Activated CD4-positive, alpha-beta T cell treated with anti-CD3 and anti-CD28 coated beads for 36 hours (primary cell): ENCODE data around the gene PROS1. TPM values are rescaled to one million over a fixed set of nuclear protein-coding genes. Genes with fewer than 3 reads are reported as not detected.

Experiments
- ATAC-seq: fragments of 200-7000 bp; cut with Tn5 transposase; one replicate; pipeline ENCODE4 v1.10.0; 2021; ENCODE audit warnings: mild to moderate bottlenecking, moderate library complexity
- CTCF ChIA-PET: fragments of 350-600 bp; sonication (Branson Sonifier 250); formaldehyde crosslinking; loops from one replicate; lab custom pipeline; 2021; ENCODE audit warnings: antibody characterized with exemption; lab: Charles Lee
- POLR2A ChIA-PET: fragments of 350-600 bp; sonication (Branson Sonifier 250); formaldehyde crosslinking; loops from one replicate; lab custom pipeline; 2021; ENCODE audit warnings: antibody characterized with exemption, inconsistent platforms; lab: Charles Lee
- DNase-seq: peaks from one replicate; pipeline ENCODE4 v3.0.0-alpha.2; 2020
- H3K27ac Mint-ChIP-seq: one replicate; pipeline ENCODE4 v1.8.0; 2021; ENCODE audit warnings: mixed read lengths
- H3K27me3 Mint-ChIP-seq: one replicate; pipeline ENCODE4 v1.8.0; 2021; ENCODE audit warnings: mixed read lengths
- H3K36me3 Mint-ChIP-seq: one replicate; pipeline ENCODE4 v1.8.0; 2021; ENCODE audit warnings: low read depth, mixed read lengths
- H3K4me1 Mint-ChIP-seq: one replicate; pipeline ENCODE4 v1.8.0; 2021; ENCODE audit warnings: mixed read lengths
- H3K4me3 Mint-ChIP-seq: one replicate; pipeline ENCODE4 v1.8.0; 2021; ENCODE audit warnings: mild to moderate bottlenecking, moderate library complexity, mixed read lengths
- H3K9me3 Mint-ChIP-seq: one replicate; pipeline ENCODE4 v1.8.0; 2021; ENCODE audit warnings: low read depth, mixed read lengths
- intact Hi-C, 2 experiments: fragments of 100-400 bp; cut with DNase I in 1 of 2; cut with micrococcal nuclease in 1 of 2; formaldehyde crosslinking; loops; one replicate each; pipeline versions ENCODE4 v1.14.2 to v1.15.1; 2022 to 2024; cut with DNase I, micrococcal nuclease
- total RNA-seq, 2 experiments: library from RNA; stranded (reverse); gene quantifications; one replicate each; pipeline ENCODE4 v1.2.3, GENCODE V29; 2021

PROS1 gene
- under 1 TPM; 0.47 to 0.57 TPM for total RNA-seq

DNA sequence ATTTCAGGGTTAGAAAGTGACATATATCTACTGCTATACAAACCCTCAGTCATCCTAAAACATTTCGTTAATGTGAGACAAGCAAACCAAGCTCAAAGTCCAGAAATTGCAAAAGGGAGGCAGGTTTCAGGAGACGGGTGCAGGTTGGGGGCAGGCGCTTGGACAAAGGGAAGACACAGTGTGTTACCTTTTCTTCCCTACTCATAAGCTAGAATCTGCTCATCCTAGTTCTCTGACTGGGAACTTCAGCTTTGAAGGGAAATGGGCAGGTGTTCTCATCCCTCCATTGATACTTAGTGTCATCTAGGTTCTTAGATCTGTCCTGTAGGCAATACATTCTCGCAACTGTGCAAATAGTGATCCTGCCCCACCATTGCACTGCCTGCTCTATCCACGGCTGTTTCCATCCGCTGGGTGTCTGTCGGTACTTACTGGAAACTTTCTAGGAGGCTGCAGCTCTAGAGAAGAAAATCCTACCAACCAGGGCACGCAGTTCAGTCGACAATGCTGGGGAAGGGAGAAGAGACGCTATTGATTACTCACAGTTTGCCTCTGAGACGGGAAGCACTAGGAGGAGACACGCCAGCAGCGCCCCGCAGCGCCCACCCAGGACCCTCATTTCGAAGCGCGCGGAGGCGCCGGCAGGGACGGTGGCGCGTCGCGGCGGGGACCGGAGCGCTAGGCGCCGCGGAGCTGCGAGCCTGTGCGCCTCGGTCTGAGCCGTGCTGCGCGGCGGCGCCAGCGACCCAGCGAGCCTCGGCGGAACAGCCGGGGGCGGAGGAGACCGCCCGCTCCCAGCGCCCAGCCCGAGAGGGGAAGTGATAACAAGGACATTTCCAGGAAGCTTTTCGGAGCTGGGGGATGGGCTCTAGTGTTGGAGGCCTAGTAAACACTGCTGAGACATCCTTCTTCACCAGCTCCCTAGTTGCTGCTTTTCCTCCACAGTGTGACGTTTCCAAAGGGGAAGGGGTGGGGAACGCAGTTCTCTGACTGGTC lies at the start of gene PROS1:
PROS1 (minus strand) TSS at position 766 of the 996 bp plus-strand sequence; CDS start at position 619, 147 bp downstream.
- Mint-ChIP-seq H3K4me3 (peak within 1 kb of the TSS; percentile 75), H3K4me1 (peaks cover 9% of the 10 kb centered on the region), H3K27me3 (peaks cover 13% of the 10 kb centered on the region), H3K27ac (peak within 1 kb of the TSS; percentile 78), H3K9me3 (no peaks in the 10 kb centered on the region), H3K36me3 (no peaks in the 10 kb centered on the region)
- DNase-seq (peak; percentile 76), ATAC-seq (peak; percentile 92)
- intact Hi-C loops = no loop called here
- POLR2A ChIA-PET = no interaction called here
- CTCF ChIA-PET = interaction anchor here (0.6 to 1.4 kb wide), 5 partner anchors 9 to 173 kb away, joined by 3 to 5 read pairs (median 3); partner anchors contain the start of genes DHFR2 and NSUN3

DNA sequence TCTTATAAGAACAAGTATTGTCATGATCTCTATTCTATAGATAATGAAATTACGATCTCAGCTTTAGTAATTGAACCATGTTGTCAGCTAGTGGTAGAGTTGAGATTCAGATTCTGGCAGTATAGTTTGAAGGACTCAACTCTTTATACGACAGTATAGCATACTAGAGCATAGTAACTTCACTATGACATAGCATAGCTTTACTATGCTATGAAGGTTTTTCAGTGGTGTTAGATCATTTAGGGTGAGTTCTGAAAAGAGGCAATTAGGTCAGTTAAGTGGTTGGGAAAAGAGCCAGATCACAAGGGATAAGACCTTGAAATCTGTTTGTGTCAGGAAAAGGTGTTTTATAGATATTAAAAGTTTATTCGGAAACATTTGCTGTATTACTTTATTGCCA lies 46.6 kb upstream of the PROS1 start:
- no peak for ATAC-seq
- POLR2A ChIA-PET = no interaction called here
- Mint-ChIP-seq H3K27ac (no peak overlapping the region), H3K9me3 (no peaks in the 10 kb centered on the region), H3K27me3 (no peaks in the 10 kb centered on the region), H3K36me3 (peaks cover 2% of the 10 kb centered on the region), H3K4me1 (no peaks in the 10 kb centered on the region), H3K4me3 (no peak overlapping the region)
- CTCF ChIA-PET = interaction anchor here (0.6 to 1.2 kb wide), 4 partner anchors 16 to 112 kb away, joined by 3 to 6 read pairs (median 4); partner anchors contain the start of genes DHFR2 and NSUN3
- DNase-seq = no peak
- intact Hi-C loops = no loop called here

DNA sequence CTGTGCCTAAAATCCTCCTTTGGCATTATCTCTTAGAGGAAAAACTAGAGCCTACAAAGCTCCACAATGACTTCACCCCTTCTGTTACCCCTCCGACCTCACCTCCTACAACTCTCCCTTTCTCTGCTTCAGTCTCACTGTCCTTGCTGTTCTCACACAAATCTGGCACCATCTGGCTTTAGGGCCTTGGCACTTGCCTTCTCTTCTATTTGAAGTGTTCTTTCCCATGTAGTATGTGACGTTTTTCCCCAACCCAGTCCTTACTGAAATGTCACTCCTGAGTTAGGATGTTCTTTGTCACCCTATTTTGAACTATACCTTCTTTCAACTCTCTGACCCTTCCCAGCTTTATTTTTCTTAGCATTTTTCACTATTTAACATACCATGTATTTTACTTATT lies 46.0 kb upstream of the PROS1 start:
- no peaks in the 10 kb centered on the region for H3K27me3 Mint-ChIP-seq
- peaks cover 4% of the 10 kb centered on the region for H3K36me3 Mint-ChIP-seq
- ChIA-PET POLR2A (no interaction called here), CTCF (interaction anchor here (1.1 kb wide), 2 partner anchors 15 to 43 kb away, joined by 4 to 6 read pairs; partner anchors contain the start of genes DHFR2 and NSUN3)
- intact Hi-C loops = no loop called here
- DNase-seq (no peak), ATAC-seq (no peak)
- no peak overlapping the region for H3K4me3 Mint-ChIP-seq
- peaks cover 6% of the 10 kb centered on the region for H3K4me1 Mint-ChIP-seq
- H3K9me3 Mint-ChIP-seq = no peaks in the 10 kb centered on the region
- H3K27ac Mint-ChIP-seq = no peak overlapping the region

DNA sequence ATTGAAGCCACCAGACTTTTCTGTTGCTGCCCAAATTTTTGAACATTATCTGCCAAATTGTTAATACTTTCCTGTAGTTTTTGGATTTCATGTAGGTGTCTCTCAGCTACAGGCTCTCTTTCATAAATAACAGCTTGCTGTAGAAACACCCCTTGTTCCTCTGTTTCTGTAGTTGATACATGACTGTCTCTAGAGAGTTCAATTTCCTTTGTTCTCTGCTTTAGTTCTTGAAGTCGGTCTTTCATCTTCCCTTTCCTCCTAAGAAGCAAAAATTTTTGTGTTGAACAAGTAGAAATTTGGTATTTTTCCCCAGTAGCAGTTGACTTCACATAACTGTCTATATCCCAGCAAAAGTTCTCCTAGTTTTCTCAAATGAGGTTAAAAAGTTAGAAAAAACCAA lies 41.3 kb upstream of the PROS1 start:
- peaks cover 35% of the 10 kb centered on the region for H3K4me1 Mint-ChIP-seq
- POLR2A ChIA-PET = no interaction called here
- DNase-seq (no peak), ATAC-seq (no peak)
- CTCF ChIA-PET = interaction anchor here (1.9 to 2.0 kb wide), 2 partner anchors 47 to 54 kb away, joined by 4 to 13 read pairs; no protein-coding TSS in a partner anchor
- H3K27ac Mint-ChIP-seq = no peak overlapping the region
- H3K36me3 Mint-ChIP-seq = peaks cover 10% of the 10 kb centered on the region
- H3K9me3 Mint-ChIP-seq = no peaks in the 10 kb centered on the region
- no peaks in the 10 kb centered on the region for H3K27me3 Mint-ChIP-seq
- H3K4me3 Mint-ChIP-seq = no peak overlapping the region
- intact Hi-C loops = no loop called here

- POLR2A ChIA-PET = no interaction called here
- ATAC-seq (no peak), DNase-seq (no peak)
- intact Hi-C loops = no loop called here
- no peaks in the 10 kb centered on the region for H3K27me3 Mint-ChIP-seq
- H3K9me3 Mint-ChIP-seq = no peaks in the 10 kb centered on the region
- CTCF ChIA-PET = interaction anchor here (1.2 to 1.7 kb wide), 3 partner anchors 13 to 57 kb away, joined by 3 to 6 read pairs (median 4); no protein-coding TSS in a partner anchor
- peak overlapping the region; percentile 56 for H3K27ac Mint-ChIP-seq
- H3K4me1 Mint-ChIP-seq = peaks cover 42% of the 10 kb centered on the region
- no peak overlapping the region for H3K4me3 Mint-ChIP-seq
- H3K36me3 Mint-ChIP-seq = peaks cover 10% of the 10 kb centered on the region
Observed at GRCh38 chr3:94012185-94012584, 38.5 kb upstream of the PROS1 start.

GRCh38 chr3:94011233-94011711 lies 37.6 kb upstream of the PROS1 start:
- ChIA-PET CTCF (interaction anchor here (0.9 to 1.7 kb wide), 4 partner anchors 12 to 58 kb away, joined by 3 to 6 read pairs (median 3); no protein-coding TSS in a partner anchor), POLR2A (no interaction called here)
- H3K4me3 Mint-ChIP-seq = peak overlapping the region; percentile 8
- intact Hi-C loops = loop anchor here (1.0 to 2.0 kb wide), 3 partner anchors 32 to 58 kb away; partner anchors contain the start of gene DHFR2 (in 2 of the 2)
- ATAC-seq (peak; percentile 92), DNase-seq (no peak)
- H3K4me1 Mint-ChIP-seq = peaks cover 43% of the 10 kb centered on the region
- H3K27me3 Mint-ChIP-seq = no peaks in the 10 kb centered on the region
- H3K27ac Mint-ChIP-seq = peak overlapping the region; percentile 56
- no peaks in the 10 kb centered on the region for H3K9me3 Mint-ChIP-seq
- H3K36me3 Mint-ChIP-seq = peaks cover 10% of the 10 kb centered on the region

DNA sequence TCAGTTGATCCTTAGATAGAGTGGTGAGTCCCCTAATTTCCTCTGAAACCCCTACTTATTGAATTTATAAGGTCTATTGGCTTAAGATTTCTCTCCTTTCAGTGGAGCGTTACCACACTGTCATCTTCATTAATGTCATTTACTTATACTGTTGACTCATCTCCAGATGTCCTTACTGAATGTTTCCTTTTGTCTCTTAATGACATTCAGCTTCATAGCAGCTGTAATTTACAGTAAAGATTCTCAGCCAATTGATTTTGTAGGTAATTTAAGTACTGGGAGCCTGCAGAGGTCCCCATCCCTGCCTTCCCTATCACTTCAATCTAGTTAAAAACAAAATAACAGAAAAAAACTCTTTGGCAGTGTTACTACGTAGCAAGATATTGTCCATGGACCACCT lies 35.9 kb upstream of the PROS1 start:
- no peaks in the 10 kb centered on the region for H3K9me3 Mint-ChIP-seq
- DNase-seq (no peak), ATAC-seq (no peak)
- H3K4me3 Mint-ChIP-seq = no peak overlapping the region
- ChIA-PET CTCF (interaction anchor here (1.3 to 1.6 kb wide), 2 partner anchors 57 to 60 kb away, joined by 3 to 4 read pairs; no protein-coding TSS in a partner anchor), POLR2A (no interaction called here)
- H3K27me3 Mint-ChIP-seq = no peaks in the 10 kb centered on the region
- H3K4me1 Mint-ChIP-seq = peaks cover 36% of the 10 kb centered on the region
- peaks cover 7% of the 10 kb centered on the region for H3K36me3 Mint-ChIP-seq
- H3K27ac Mint-ChIP-seq = peak overlapping the region; percentile 6
- intact Hi-C loops = loop anchor here in 1 of 2 experiments (2.0 to 10.0 kb wide), 2 partner anchors 33 to 235 kb away; no protein-coding TSS in a partner anchor

- Mint-ChIP-seq H3K4me3 (no peak overlapping the region), H3K4me1 (peaks cover 31% of the 10 kb centered on the region), H3K9me3 (no peaks in the 10 kb centered on the region), H3K27ac (no peak overlapping the region), H3K27me3 (no peaks in the 10 kb centered on the region), H3K36me3 (peaks cover 7% of the 10 kb centered on the region)
- intact Hi-C loops = loop anchor here in 1 of 2 experiments (10.0 kb wide), 1 partner anchor 237 kb away; no protein-coding TSS in a partner anchor
- no peak for ATAC-seq
- ChIA-PET POLR2A (no interaction called here), CTCF (interaction anchor here (0.8 to 1.4 kb wide), 2 partner anchors 54 to 61 kb away, joined by 3 to 14 read pairs; partner anchors contain the start of gene DHFR2)
- DNase-seq = no peak
Observed at GRCh38 chr3:94008253-94008652, 34.6 kb upstream of the PROS1 start.

- CTCF ChIA-PET = interaction anchor here (0.7 to 4.7 kb wide), 5 partner anchors 16 to 98 kb away, joined by 3 to 44 read pairs (median 6); partner anchors contain the start of genes DHFR2 and NSUN3
Observed at GRCh38 chr3:94004301-94004910, 30.7 kb upstream of the PROS1 start.

DNA sequence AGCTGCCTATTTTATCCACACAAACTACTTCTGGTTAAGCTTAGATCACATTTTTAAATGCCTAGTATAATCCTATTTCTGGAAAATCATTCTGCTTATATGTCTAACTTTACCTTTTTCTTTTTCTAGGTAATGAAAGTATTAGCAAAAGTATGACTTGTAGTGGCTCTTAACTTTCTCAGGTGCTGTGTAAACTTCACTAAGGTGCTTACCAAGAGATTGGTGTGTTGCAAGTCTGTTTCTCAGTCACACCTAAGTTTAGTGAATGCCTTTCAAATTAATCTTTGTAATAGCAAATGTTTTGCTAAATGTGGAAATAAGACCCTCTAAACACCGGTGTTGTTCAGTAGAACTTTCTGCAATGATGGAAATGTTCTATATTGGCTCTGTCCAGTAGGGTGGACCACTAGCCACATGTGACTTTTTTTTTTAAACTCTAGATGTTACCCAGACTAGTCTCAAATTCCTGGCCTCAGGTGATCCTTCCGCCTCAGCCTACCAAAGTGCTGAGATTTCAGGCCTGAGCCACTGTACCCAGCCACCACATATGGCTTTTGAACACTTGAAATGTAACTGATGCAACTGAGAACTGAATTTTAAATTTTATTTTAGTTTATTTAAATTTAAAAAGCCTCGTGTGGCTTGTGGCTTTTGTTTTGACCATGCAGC lies 28.3 kb upstream of the PROS1 start:
- no peaks in the 10 kb centered on the region for H3K4me1 Mint-ChIP-seq
- POLR2A ChIA-PET = no interaction called here
- H3K4me3 Mint-ChIP-seq = no peak overlapping the region
- CTCF ChIA-PET = interaction anchor here (1.1 to 4.7 kb wide), 3 partner anchors 16 to 69 kb away, joined by 3 to 44 read pairs (median 4); no protein-coding TSS in a partner anchor
- H3K9me3 Mint-ChIP-seq = no peaks in the 10 kb centered on the region
- peaks cover 2% of the 10 kb centered on the region for H3K36me3 Mint-ChIP-seq
- H3K27me3 Mint-ChIP-seq = no peaks in the 10 kb centered on the region
- no peak for ATAC-seq
- no peak overlapping the region for H3K27ac Mint-ChIP-seq
- no peak for DNase-seq
- intact Hi-C loops = loop anchor here in 1 of 2 experiments (10.0 kb wide), 1 partner anchor 243 kb away; no protein-coding TSS in a partner anchor

More at GRCh38 chr3:94004301-94004910, 30.7 kb upstream of the PROS1 start:
- ATAC-seq = peak; percentile 78
- POLR2A ChIA-PET = interaction anchor here (0.7 to 1.1 kb wide), 2 partner anchors 14 to 58 kb away, joined by 3 to 5 read pairs; partner anchors contain the start of genes DHFR2 and NSUN3
- peaks cover 2% of the 10 kb centered on the region for H3K36me3 Mint-ChIP-seq
- intact Hi-C loops = loop anchor here (1.0 to 10.0 kb wide), 6 partner anchors 24 to 245 kb away; partner anchors contain the start of genes ARL13B (in 1 of the 2) and NSUN3 (in 1 of the 2)
- H3K27me3 Mint-ChIP-seq = no peaks in the 10 kb centered on the region
- DNase-seq = no peak
- H3K4me1 Mint-ChIP-seq = peaks cover 2% of the 10 kb centered on the region
- H3K4me3 Mint-ChIP-seq = peak overlapping the region; percentile 44
- H3K9me3 Mint-ChIP-seq = no peaks in the 10 kb centered on the region
- H3K27ac Mint-ChIP-seq = no peak overlapping the region
